ENCODE results near the gene FIBIN. TPM values are rescaled to one million over a fixed set of nuclear protein-coding genes. Genes with fewer than 3 reads are reported as not detected.

The FIBIN gene
- 7.0 to 9.3 TPM (median 8.9 TPM) in 3 replicates for total RNA-seq

DNA sequence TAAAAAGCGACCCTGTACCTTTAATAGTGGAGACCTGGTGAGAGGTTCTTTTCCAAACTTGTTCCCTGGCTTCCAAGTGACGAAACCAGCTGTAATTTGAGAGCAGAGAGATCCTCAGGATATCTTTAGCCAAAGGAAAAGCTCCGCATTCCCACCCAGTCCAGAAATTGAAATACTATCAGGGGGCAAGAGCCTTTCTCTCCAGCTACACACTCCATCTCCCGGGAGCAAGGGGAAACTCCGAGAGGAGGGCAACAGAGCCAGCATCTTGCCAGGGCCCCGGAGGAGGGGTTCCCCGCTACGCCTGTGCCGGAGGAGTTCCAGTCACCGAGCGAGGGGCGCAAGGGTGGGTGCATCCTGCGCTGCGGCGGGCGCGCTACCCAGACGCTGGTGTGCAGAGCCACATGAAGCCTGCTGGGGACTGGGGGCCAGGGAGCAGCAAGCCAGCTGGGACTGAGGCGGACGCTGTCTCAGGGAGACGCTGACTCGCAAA, at the start of gene FIBIN:
FIBIN (plus strand) TSS at position 148 of the 493 bp plus-strand sequence. CDS start 415 bp downstream, outside the sequence.
- peak within 1 kb of the TSS; percentile 64 for H3K4me3 Mint-ChIP-seq
- peaks cover 12% of the 10 kb centered on the region for H3K4me1 Mint-ChIP-seq
- H3K27ac Mint-ChIP-seq = no peak within 1 kb of the TSS
- H3K36me3 Mint-ChIP-seq = no peaks in the 10 kb centered on the region
- H3K27me3 Mint-ChIP-seq (ENCODE audit: low read depth) = peaks cover 12% of the 10 kb centered on the region
- no peaks in the 10 kb centered on the region for H3K9me3 Mint-ChIP-seq
- peak in 1 of 2 experiments; percentile 38 for DNase-seq (ENCODE audit: low spot score in 2 of 2, unreplicated experiment in 2 of 2)
- TF ChIP-seq, protein P1, sequence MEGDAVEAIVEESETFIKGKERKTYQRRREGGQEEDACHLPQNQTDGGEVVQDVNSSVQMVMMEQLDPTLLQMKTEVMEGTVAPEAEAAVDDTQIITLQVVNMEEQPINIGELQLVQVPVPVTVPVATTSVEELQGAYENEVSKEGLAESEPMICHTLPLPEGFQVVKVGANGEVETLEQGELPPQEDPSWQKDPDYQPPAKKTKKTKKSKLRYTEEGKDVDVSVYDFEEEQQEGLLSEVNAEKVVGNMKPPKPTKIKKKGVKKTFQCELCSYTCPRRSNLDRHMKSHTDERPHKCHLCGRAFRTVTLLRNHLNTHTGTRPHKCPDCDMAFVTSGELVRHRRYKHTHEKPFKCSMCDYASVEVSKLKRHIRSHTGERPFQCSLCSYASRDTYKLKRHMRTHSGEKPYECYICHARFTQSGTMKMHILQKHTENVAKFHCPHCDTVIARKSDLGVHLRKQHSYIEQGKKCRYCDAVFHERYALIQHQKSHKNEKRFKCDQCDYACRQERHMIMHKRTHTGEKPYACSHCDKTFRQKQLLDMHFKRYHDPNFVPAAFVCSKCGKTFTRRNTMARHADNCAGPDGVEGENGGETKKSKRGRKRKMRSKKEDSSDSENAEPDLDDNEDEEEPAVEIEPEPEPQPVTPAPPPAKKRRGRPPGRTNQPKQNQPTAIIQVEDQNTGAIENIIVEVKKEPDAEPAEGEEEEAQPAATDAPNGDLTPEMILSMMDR (IDR thresholded peaks at IDR 0.05; ENCODE audit: unreplicated experiment) = no peak

DNA sequence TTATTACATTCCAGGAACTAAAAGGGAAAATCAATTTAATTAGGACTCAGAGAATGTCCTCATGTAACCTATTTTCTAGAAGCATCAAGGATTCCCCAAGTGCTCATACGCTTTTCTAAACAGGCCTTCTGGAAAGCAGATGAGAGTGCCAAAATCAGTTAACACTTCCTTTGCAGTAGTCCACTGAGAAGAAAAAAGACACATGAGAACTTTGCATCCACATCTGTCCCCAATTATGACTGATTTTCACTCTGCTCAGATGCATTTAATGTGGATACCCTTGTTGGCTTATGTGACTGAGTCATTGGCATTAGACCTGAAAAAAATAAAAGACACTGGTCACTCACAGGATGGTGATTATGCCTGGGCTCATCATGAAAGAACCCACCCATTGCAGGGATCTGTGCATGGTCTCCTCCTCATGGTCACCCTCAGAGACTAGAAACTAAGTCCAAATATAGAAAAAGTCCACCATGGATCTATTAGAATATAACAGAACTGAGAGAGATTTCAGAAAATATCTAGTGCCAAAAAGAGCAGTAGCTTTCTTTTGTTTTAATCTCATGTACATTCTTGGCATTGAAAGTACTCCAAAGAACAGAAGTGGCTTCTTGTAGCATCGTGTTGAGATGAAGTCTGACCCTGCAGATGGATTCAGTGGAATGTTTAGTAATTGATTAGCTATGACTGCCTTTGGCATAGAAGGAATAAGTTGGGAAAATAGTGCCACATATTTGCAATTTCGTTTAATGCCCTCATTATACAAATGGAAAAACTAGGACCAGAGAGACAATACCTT, 48.8 kb upstream of the FIBIN start:
- TF ChIP-seq, protein P1 (IDR thresholded peaks at IDR 0.05; ENCODE audit: unreplicated experiment) = no peak
- H3K27me3 Mint-ChIP-seq (ENCODE audit: low read depth) = no peaks in the 10 kb centered on the region
- H3K4me1 Mint-ChIP-seq = peaks cover 4% of the 10 kb centered on the region
- no peaks in the 10 kb centered on the region for H3K36me3 Mint-ChIP-seq
- H3K9me3 Mint-ChIP-seq = peaks cover 6% of the 10 kb centered on the region
- no peak overlapping the region for H3K4me3 Mint-ChIP-seq
- H3K27ac Mint-ChIP-seq = no peak overlapping the region
- DNase-seq (ENCODE audit: low spot score in 2 of 2, unreplicated experiment in 2 of 2) = no peak

DNA sequence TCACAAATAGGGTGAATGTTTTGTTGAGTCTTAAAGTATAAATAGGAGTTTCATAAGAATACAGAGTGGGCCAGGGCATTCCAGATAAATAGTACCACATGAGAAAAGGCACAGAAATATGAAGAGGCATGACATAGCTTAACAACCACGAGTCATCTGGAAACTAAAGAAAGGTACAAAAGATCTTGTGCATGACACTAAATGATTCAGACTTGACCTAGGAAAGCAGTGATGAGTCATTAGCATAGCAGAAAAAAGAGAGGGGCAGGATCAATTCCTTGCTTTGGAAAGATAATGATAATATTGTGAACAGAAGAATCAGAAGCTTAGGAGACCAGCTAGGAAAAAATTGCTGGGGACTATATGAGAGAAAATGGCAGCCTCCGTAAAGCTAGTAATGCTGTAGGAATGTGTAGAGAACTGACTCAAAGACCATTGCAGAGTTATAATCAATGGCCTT, 47.6 kb upstream of the FIBIN start:
- H3K36me3 Mint-ChIP-seq = no peaks in the 10 kb centered on the region

DNA sequence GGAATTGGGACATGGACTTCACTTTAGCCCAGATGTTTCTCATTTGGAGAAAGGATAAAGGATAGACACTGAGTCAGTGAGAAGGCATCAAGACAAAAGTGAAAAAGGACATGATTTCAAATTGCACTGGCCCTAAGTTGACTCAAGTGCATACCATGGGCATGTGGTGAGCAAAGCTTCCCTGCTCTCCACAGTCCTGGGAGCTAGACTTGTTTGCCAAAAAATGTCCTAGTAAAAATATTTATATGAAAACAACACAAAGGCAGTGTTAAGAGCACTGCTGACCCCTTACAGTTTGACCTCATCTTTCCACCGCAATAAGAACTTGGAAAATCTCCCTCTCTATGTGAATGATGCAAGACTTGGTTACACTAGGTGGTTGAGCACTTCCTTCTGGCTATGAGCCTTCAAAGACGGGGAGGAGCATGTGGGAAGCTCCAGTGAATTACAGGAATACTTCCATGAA, 46.5 kb upstream of the FIBIN start:
- TF ChIP-seq, protein P1 (IDR thresholded peaks at IDR 0.05; ENCODE audit: unreplicated experiment) = no peak
- H3K9me3 Mint-ChIP-seq = no peaks in the 10 kb centered on the region
- no peaks in the 10 kb centered on the region for H3K27me3 Mint-ChIP-seq (ENCODE audit: low read depth)
- no peaks in the 10 kb centered on the region for H3K36me3 Mint-ChIP-seq
- H3K27ac Mint-ChIP-seq = no peak overlapping the region
- DNase-seq (ENCODE audit: low spot score in 2 of 2, unreplicated experiment in 2 of 2) = no peak
- peaks cover 13% of the 10 kb centered on the region for H3K4me1 Mint-ChIP-seq
- H3K4me3 Mint-ChIP-seq = no peak overlapping the region

More for the DNA sequence above, 47.6 kb upstream of the FIBIN start:
- Mint-ChIP-seq H3K4me3 (no peak overlapping the region), H3K27ac (no peak overlapping the region), H3K4me1 (peaks cover 5% of the 10 kb centered on the region), H3K9me3 (peaks cover 6% of the 10 kb centered on the region), H3K27me3 (ENCODE audit: low read depth) (no peaks in the 10 kb centered on the region)
- DNase-seq (ENCODE audit: low spot score in 2 of 2, unreplicated experiment in 2 of 2) = no peak
- TF ChIP-seq, protein P1 (IDR thresholded peaks at IDR 0.05; ENCODE audit: unreplicated experiment) = no peak

DNA sequence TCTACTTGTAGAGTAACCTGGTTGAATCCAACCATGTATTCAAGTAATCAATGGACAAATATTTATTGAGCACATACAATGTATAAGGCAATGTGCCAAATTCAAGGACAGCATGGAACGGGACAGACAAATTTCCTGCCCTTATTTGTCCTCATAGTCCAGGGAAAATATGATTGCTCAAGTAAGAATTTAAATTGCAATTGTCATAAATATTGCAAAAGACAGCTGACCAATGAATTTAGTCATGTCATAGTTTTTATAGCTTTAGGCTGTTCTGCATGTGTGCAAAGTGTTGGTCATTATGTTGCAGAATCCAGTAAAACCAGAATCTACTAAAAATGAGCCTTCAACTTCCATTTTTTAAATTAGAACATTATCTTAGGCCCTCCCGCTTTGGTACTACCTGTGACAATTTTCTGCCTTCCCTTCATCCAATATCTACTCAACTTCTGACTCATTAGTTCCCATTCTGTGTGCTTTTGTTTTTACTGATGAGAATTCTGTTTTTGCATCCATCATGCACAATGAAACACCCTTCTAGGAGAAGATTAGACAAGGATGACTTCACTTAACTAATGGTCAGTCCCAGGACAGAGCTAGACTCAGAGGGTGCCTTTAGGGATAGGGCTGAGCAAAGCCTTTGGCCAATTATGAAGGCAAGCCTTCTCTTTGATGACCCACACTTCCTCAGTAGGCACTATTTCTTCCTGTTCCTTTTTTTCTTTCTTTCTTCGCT, 45.8 kb upstream of the FIBIN start:
- H3K4me3 Mint-ChIP-seq = no peak overlapping the region
- H3K27ac Mint-ChIP-seq = no peak overlapping the region
- TF ChIP-seq, protein P1 (IDR thresholded peaks at IDR 0.05; ENCODE audit: unreplicated experiment) = no peak
- H3K36me3 Mint-ChIP-seq = no peaks in the 10 kb centered on the region
- H3K27me3 Mint-ChIP-seq (ENCODE audit: low read depth) = no peaks in the 10 kb centered on the region
- peaks cover 18% of the 10 kb centered on the region for H3K4me1 Mint-ChIP-seq
- H3K9me3 Mint-ChIP-seq = no peaks in the 10 kb centered on the region
- no peak for DNase-seq (ENCODE audit: low spot score in 2 of 2, unreplicated experiment in 2 of 2)
